Adrenal gland (tissue), 12 donors: Measurements from ENCODE around the gene PCGF1. TPM values are rescaled to one million over a fixed set of nuclear protein-coding genes. Genes with fewer than 3 reads are reported as not detected.

Source experiments
- DNase-seq, 7 donors: peaks; one replicate each; pipeline ENCODE4 v3.0.0-alpha.2; 2019 to 2020
- H3K27ac ChIP-seq, 5 donors: fragments of 200-600 bp; sonication (generic) in 4 of 5; 1 replicate in 3 of 5; 2 replicates in 2 of 5; pipeline versions ENCODE4 v1.5.1 to v1.8.0; 2016 to 2020; ENCODE audit warnings: mild to moderate bottlenecking in 1 of 5
- H3K27me3 ChIP-seq: fragments of 200-600 bp; 2 replicates; pipeline ENCODE4 v1.8.0; 2021
- H3K36me3 ChIP-seq, 2 donors: fragments of 200-600 bp; replicated peaks in 1 of 2; 1 replicate in 1 of 2; 2 replicates in 1 of 2; pipeline versions ENCODE4 v1.5.1 to v1.8.0; 2018 to 2022
- H3K4me1 ChIP-seq, 2 donors: fragments of 200-600 bp; replicated peaks in 1 of 2; 1 replicate in 1 of 2; 2 replicates in 1 of 2; pipeline versions ENCODE4 v1.5.1 to v1.8.0; 2018 to 2021
- H3K4me3 ChIP-seq, 4 donors: fragments of 200-600 bp; sonication (generic) in 3 of 4; one replicate each; pipeline ENCODE4 v1.5.1; 2016 to 2018
- H3K9me3 ChIP-seq, 3 donors: fragments of 200-600 bp; sonication (generic) in 1 of 3; replicated peaks in 1 of 3; 1 replicate in 2 of 3; 2 replicates in 1 of 3; pipeline versions ENCODE4 v1.5.1 to v1.8.0; 2016 to 2021
- CTCF ChIP-seq, 6 experiments: fragments of 450-650 bp in 4 of 6; fragments of 200-600 bp in 2 of 6; sonication (generic) in 1 of 6; IDR thresholded peaks; 1 replicate in 5 of 6; 2 replicates in 1 of 6; pipeline versions ENCODE4 v1.5.1 to v1.8.0; 2016 to 2021; ENCODE audit warnings: antibody characterized with exemption in 6 of 6, mild to moderate bottlenecking in 2 of 6, moderate library complexity in 1 of 6
- POLR2A ChIP-seq, 2 donors: fragments of 450-650 bp; IDR thresholded peaks; one replicate each; pipeline ENCODE4 v1.6.1; 2017; ENCODE audit warnings: antibody characterized with exemption in 2 of 2, mild to moderate bottlenecking in 2 of 2, moderate library complexity in 1 of 2
- WGBS, 4 donors: extraction: QIAGEN DNeasy Blood & Tissue Kit in 2 of 4; methylation state at CpG; one replicate each; pipeline versions ENCODE4 v1.1.5 to v1.1.7; 2013 to 2017; 5-methylcytosine and 5-hydroxymethylcytosine counted together
- intact Hi-C, 2 donors: fragments of 100-400 bp; cut with DNase I; formaldehyde crosslinking; loops; one replicate each; pipeline versions ENCODE4 v1.14.1 to v1.15.0; 2022 to 2023
- polyA plus RNA-seq, 3 donors: library from polyadenylated mRNA; stranded (reverse); fragments of 200-250 nt in 2 of 3; fragments of 350-450 nt in 1 of 3; fragmentation: Illumina TruSeq in 1 of 3; extraction: RNeasy Lipid Tissue Mini Kit (QIAGEN cat#74804) in 1 of 3; gene quantifications; one replicate each; pipeline ENCODE4 v1.2.3, GENCODE V29; 2013 to 2014
- total RNA-seq, 9 donors: library from RNA; depleted of rRNA in 4 of 9; stranded (reverse); fragments of >200 nt in 4 of 9; fragments of 120-200 nt in 1 of 9; fragmentation: NEBNext Ultra II Directional in 1 of 9; extraction: Animal tissue kit (Norgen Biotek cat#: 25700) in 1 of 9; gene quantifications; one replicate each; pipeline versions ENCODE4 v1.1.0 to v1.2.4, GENCODE V29; 2013 to 2023
- donor health status: healthy with polysubstance abuse.
- donor health status: Bipolar disorder and iron deficiency.
- donor health status: DM: yes; HTN: yes; CAD: no.
- donor health status: DM: no; HTN: no; CAD: no.
- donor health status: DM: no; HTN: no; CAD: no.
- donor health status: DM: yes; HTN: yes; CAD: no.

PCGF1 gene
- total and polyA plus RNA-seq, 12 donors, result 15.4 to 38.9 (median 24.1) TPM

- TF ChIP-seq POLR2A (IDR thresholded peaks at IDR 0.05), result no peak
- no peak for TF ChIP-seq CTCF (IDR thresholded peaks at IDR 0.05)
- H3K4me3 ChIP-seq, result no peak overlapping the region
- no peak overlapping the region for H3K27ac ChIP-seq
- 26 to 37% (median 30%) methylated on average over 11 of the region's 11 CpGs for WGBS, 4 donors
- no peaks in the 10 kb centered on the region for H3K9me3 ChIP-seq
- H3K36me3 ChIP-seq, result no peaks in the 10 kb centered on the region
- intact Hi-C loops, result no loop called here
- H3K27me3 ChIP-seq, result peaks cover 58% of the 10 kb centered on the region
- H3K4me1 ChIP-seq, result peaks cover 12 to 34% of the 10 kb centered on the region in 2 donors
- DNase-seq, result no peak
These were observed 3.9 kb upstream of the PCGF1 start for GRCh38 chr2:74511104-74511989.

- DNase-seq, result no peak
- Histone ChIP-seq H3K9me3 (no peaks in the 10 kb centered on the region), H3K4me3 (no peak overlapping the region), H3K4me1 (peaks cover 19 to 36% of the 10 kb centered on the region in 2 donors), H3K36me3 (peaks cover 0 to 5% of the 10 kb centered on the region in 2 donors), H3K27me3 (peaks cover 47% of the 10 kb centered on the region), H3K27ac (no peak overlapping the region)
- intact Hi-C loops, result no loop called here
- 61 to 88% (median 69%) methylated on average over 4 of the region's 4 CpGs for WGBS, 4 donors
- TF ChIP-seq CTCF (IDR thresholded peaks at IDR 0.05) (no peak), POLR2A (IDR thresholded peaks at IDR 0.05) (no peak)
These were observed 2.8 kb upstream of the PCGF1 start for GRCh38 chr2:74510272-74510671.

- TF ChIP-seq CTCF (IDR thresholded peaks at IDR 0.05) (no peak), POLR2A (IDR thresholded peaks at IDR 0.05) (no peak)
- Histone ChIP-seq H3K27me3 (peaks cover 25% of the 10 kb centered on the region), H3K4me3 (peak overlapping the region; percentile 5 to 91 (median 80)), H3K4me1 (peaks cover 19 to 44% of the 10 kb centered on the region in 2 donors), H3K9me3 (no peaks in the 10 kb centered on the region), H3K36me3 (peaks cover 0 to 12% of the 10 kb centered on the region in 2 donors), H3K27ac (peak overlapping the region in 4 of 5 donors; percentile 93 to 100 (median 97))
- WGBS, 4 donors, result 12 to 28% (median 13%) methylated on average over 17 to 38 of the region's 38 CpGs
- intact Hi-C loops, result loop anchor here in 1 of 2 donors (2.0 kb wide), 1 partner anchor 21 kb away; the partner anchor contains the start of genes AUP1 and HTRA2
- DNase-seq, result peak in 2 of 7 donors; percentile 41 to 84
These were observed 528 bp upstream of the PCGF1 start for GRCh38 chr2:74507926-74508520.
